Liver (tissue), 3 donors: ENCODE data around the gene IGSF3.

Experiments
- EGR1 ChIP-seq, 2 donors: IDR thresholded peaks; 2 replicates each; pipeline ENCODE4 v1.6.1; 2016 to 2018; ENCODE audit warnings: antibody characterized with exemption in 2 of 2, low read depth in 2 of 2
- GABPA ChIP-seq, 2 donors: IDR thresholded peaks in 1 of 2; conservative IDR thresholded peaks in 1 of 2; 2 replicates each; pipeline ENCODE4 v1.6.1; 2016; ENCODE audit warnings: antibody characterized with exemption in 2 of 2, mild to moderate bottlenecking in 1 of 2, moderate library complexity in 1 of 2
- JUND ChIP-seq, 2 donors: IDR thresholded peaks; 2 replicates each; pipeline ENCODE4 v1.6.1; 2016; ENCODE audit warnings: antibody characterized with exemption in 2 of 2
- NR2F2 ChIP-seq: IDR thresholded peaks from 2 replicates; pipeline ENCODE4 v1.6.1; 2016; ENCODE audit warnings: antibody characterized with exemption
- SP1 ChIP-seq: IDR thresholded peaks from 2 replicates; pipeline ENCODE4 v1.6.1; 2018; ENCODE audit warnings: antibody characterized with exemption, mild to moderate bottlenecking
- TAF1 ChIP-seq: conservative IDR thresholded peaks from 2 replicates; pipeline ENCODE4 v1.6.1; 2016; ENCODE audit warnings: antibody characterized with exemption, mild to moderate bottlenecking
- YY1 ChIP-seq: IDR thresholded peaks from 2 replicates; pipeline ENCODE4 v1.6.1; 2016; ENCODE audit warnings: antibody characterized with exemption, mild to moderate bottlenecking
- TF ChIP-seq, protein P1 (sequence below): fragments of 150-350 bp; IDR thresholded peaks from 2 replicates; pipeline ENCODE4 v1.5.1; 2017; ENCODE audit warnings: improper control_type of control experiment, low read depth, low read length; ENCODE audit not compliant: missing input control
- TF ChIP-seq, protein P2 (sequence below): IDR thresholded peaks from 2 replicates; pipeline ENCODE4 v1.6.1; 2016; ENCODE audit warnings: antibody characterized with exemption
- TF ChIP-seq, protein P3 (sequence below): IDR thresholded peaks from 2 replicates; pipeline ENCODE4 v1.6.1; 2016; ENCODE audit warnings: antibody characterized with exemption
- TF ChIP-seq, protein P4 (sequence below): IDR thresholded peaks from 2 replicates; pipeline ENCODE4 v1.6.1; 2016; ENCODE audit warnings: antibody characterized with exemption, mild to moderate bottlenecking
- donor health status: healthy.
- donor health status: healthy.

DNA sequence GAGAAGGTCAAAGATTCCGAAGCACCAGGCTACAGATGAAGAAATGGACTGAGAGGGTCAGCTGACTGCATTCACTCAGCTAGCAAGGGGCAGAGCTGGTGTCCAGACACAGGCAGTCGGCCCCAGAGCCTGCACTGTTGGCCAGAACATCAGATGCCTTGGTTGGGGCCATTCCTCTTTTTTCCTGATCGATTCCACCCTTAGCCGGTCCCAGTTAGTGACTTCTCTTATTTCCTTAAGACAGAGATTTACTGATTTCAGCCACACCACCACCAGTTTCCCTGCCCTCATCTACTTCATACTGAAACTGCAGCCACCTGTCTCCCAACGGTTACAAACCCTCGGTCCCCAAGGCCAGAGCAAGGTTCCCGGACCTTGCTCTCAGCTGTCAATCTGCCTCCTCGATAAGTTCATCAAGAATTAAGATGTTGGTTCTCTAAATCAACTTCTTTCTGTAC is 108.2 kb downstream of the IGSF3 start:
- TF ChIP-seq EGR1 (IDR thresholded peaks at IDR 0.05; ENCODE audit: low read depth in 2 of 2) (no peak), SP1 (no peak), TAF1 (no peak), YY1 (no peak), JUND (IDR thresholded peaks at IDR 0.05) (no peak), NR2F2 (no peak), GABPA (IDR thresholded peaks at IDR 0.05 in 1 of 2, conservative IDR thresholded peaks at IDR 0.05 in 1 of 2) (no peak)
- TF ChIP-seq, protein P1, sequence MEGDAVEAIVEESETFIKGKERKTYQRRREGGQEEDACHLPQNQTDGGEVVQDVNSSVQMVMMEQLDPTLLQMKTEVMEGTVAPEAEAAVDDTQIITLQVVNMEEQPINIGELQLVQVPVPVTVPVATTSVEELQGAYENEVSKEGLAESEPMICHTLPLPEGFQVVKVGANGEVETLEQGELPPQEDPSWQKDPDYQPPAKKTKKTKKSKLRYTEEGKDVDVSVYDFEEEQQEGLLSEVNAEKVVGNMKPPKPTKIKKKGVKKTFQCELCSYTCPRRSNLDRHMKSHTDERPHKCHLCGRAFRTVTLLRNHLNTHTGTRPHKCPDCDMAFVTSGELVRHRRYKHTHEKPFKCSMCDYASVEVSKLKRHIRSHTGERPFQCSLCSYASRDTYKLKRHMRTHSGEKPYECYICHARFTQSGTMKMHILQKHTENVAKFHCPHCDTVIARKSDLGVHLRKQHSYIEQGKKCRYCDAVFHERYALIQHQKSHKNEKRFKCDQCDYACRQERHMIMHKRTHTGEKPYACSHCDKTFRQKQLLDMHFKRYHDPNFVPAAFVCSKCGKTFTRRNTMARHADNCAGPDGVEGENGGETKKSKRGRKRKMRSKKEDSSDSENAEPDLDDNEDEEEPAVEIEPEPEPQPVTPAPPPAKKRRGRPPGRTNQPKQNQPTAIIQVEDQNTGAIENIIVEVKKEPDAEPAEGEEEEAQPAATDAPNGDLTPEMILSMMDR: no peak
- TF ChIP-seq, protein P2, sequence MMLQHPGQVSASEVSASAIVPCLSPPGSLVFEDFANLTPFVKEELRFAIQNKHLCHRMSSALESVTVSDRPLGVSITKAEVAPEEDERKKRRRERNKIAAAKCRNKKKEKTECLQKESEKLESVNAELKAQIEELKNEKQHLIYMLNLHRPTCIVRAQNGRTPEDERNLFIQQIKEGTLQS: no peak
- TF ChIP-seq, protein P3, sequence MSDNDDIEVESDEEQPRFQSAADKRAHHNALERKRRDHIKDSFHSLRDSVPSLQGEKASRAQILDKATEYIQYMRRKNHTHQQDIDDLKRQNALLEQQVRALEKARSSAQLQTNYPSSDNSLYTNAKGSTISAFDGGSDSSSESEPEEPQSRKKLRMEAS: no peak
- TF ChIP-seq, protein P4, sequence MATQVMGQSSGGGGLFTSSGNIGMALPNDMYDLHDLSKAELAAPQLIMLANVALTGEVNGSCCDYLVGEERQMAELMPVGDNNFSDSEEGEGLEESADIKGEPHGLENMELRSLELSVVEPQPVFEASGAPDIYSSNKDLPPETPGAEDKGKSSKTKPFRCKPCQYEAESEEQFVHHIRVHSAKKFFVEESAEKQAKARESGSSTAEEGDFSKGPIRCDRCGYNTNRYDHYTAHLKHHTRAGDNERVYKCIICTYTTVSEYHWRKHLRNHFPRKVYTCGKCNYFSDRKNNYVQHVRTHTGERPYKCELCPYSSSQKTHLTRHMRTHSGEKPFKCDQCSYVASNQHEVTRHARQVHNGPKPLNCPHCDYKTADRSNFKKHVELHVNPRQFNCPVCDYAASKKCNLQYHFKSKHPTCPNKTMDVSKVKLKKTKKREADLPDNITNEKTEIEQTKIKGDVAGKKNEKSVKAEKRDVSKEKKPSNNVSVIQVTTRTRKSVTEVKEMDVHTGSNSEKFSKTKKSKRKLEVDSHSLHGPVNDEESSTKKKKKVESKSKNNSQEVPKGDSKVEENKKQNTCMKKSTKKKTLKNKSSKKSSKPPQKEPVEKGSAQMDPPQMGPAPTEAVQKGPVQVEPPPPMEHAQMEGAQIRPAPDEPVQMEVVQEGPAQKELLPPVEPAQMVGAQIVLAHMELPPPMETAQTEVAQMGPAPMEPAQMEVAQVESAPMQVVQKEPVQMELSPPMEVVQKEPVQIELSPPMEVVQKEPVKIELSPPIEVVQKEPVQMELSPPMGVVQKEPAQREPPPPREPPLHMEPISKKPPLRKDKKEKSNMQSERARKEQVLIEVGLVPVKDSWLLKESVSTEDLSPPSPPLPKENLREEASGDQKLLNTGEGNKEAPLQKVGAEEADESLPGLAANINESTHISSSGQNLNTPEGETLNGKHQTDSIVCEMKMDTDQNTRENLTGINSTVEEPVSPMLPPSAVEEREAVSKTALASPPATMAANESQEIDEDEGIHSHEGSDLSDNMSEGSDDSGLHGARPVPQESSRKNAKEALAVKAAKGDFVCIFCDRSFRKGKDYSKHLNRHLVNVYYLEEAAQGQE: no peak
